H9 (cell line): ENCODE data around the gene CHD9NB. TPM values are rescaled to one million over a fixed set of nuclear protein-coding genes. Genes with fewer than 3 reads are reported as not detected.

ENCODE experiments used
- DNase-seq: peaks from one replicate; pipeline ENCODE4 v3.0.0-alpha.2; 2017
- H2AFZ ChIP-seq: one replicate; pipeline ENCODE4 v1.6.1; 2013; ENCODE audit warnings: mild to moderate bottlenecking, low read length, control low read depth, moderate library complexity
- H2AK5ac ChIP-seq: 2 replicates; pipeline ENCODE4 v1.6.1; 2013; ENCODE audit warnings: low read length, control low read depth, mixed read lengths; ENCODE audit not compliant: insufficient read length
- H2BK120ac ChIP-seq: one replicate; pipeline ENCODE4 v1.6.1; 2013; ENCODE audit warnings: low read depth, mild to moderate bottlenecking, low read length, control low read depth, inconsistent platforms; ENCODE audit not compliant: poor library complexity, severe bottlenecking
- H2BK12ac ChIP-seq: 2 replicates; pipeline ENCODE4 v1.6.1; 2013; ENCODE audit warnings: low read length, control low read depth, mixed read lengths, low read depth; ENCODE audit not compliant: insufficient read length
- H2BK15ac ChIP-seq: 2 replicates; pipeline ENCODE4 v1.6.1; 2013; ENCODE audit warnings: low read depth, low read length, control low read depth
- H2BK20ac ChIP-seq: one replicate; pipeline ENCODE4 v1.6.1; 2013; ENCODE audit warnings: low read depth, mild to moderate bottlenecking, low read length, control low read depth, inconsistent platforms; ENCODE audit not compliant: poor library complexity, severe bottlenecking
- H2BK5ac ChIP-seq: 2 replicates; pipeline ENCODE4 v1.6.1; 2013; ENCODE audit warnings: low read length, control low read depth, mixed read lengths; ENCODE audit not compliant: insufficient read length
- H3K14ac ChIP-seq: 2 replicates; pipeline ENCODE4 v1.6.1; 2013; ENCODE audit warnings: low read length, control low read depth; ENCODE audit not compliant: insufficient read depth
- H3K18ac ChIP-seq: 2 replicates; pipeline ENCODE4 v1.6.1; 2013; ENCODE audit warnings: low read depth, mild to moderate bottlenecking, mixed read lengths, low read length, control low read depth; ENCODE audit not compliant: insufficient read length
- H3K23ac ChIP-seq: 2 replicates; pipeline ENCODE4 v1.6.1; 2013; ENCODE audit warnings: low read length, control low read depth, mixed read lengths, low read depth; ENCODE audit not compliant: insufficient read length
- H3K23me2 ChIP-seq: 2 replicates; pipeline ENCODE4 v1.6.1; 2013; ENCODE audit warnings: low read depth, mild to moderate bottlenecking, mixed read lengths, low read length, control low read depth; ENCODE audit not compliant: insufficient read length, poor library complexity, severe bottlenecking
- H3K27ac ChIP-seq: 2 replicates; pipeline ENCODE4 v1.5.1; 2013; ENCODE audit warnings: low read length, control low read depth, mixed read lengths, low read depth; ENCODE audit not compliant: insufficient read length
- H3K27me3 ChIP-seq: 2 replicates; pipeline ENCODE4 v1.6.1; 2013; ENCODE audit warnings: low read length, control low read depth, inconsistent platforms; ENCODE audit not compliant: insufficient read depth
- H3K4ac ChIP-seq: 2 replicates; pipeline ENCODE4 v1.6.1; 2013; ENCODE audit warnings: low read depth, mild to moderate bottlenecking, control low read depth, inconsistent platforms, low read length, moderate library complexity
- H3K4me1 ChIP-seq: 2 replicates; pipeline ENCODE4 v1.6.1; 2013; ENCODE audit warnings: low read length, control low read depth, inconsistent platforms; ENCODE audit not compliant: insufficient read depth
- H3K4me2 ChIP-seq: 2 replicates; pipeline ENCODE4 v1.6.1; 2013; ENCODE audit warnings: low read length, control low read depth, mixed read lengths; ENCODE audit not compliant: insufficient read length, insufficient read depth
- H3K56ac ChIP-seq: 2 replicates; pipeline ENCODE4 v1.6.1; 2013; ENCODE audit warnings: low read depth, mild to moderate bottlenecking, mixed read lengths, low read length, control low read depth; ENCODE audit not compliant: insufficient read length
- H3K79me1 ChIP-seq: 2 replicates; pipeline ENCODE4 v1.6.1; 2013; ENCODE audit warnings: low read depth, mild to moderate bottlenecking, moderate library complexity, low read length, control low read depth, inconsistent platforms; ENCODE audit not compliant: insufficient read depth, poor library complexity, severe bottlenecking
- H3K79me2 ChIP-seq: 2 replicates; pipeline ENCODE4 v1.6.1; 2013; ENCODE audit warnings: low read length, control low read depth, inconsistent platforms; ENCODE audit not compliant: insufficient read depth
- H3K9ac ChIP-seq: 2 replicates; pipeline ENCODE4 v1.6.1; 2013; ENCODE audit warnings: low read length, control low read depth, mixed read lengths; ENCODE audit not compliant: insufficient read length; ENCODE audit errors: extremely low read depth
- H3K9me3 ChIP-seq: one replicate; pipeline ENCODE4 v1.6.1; 2013; ENCODE audit warnings: low read depth, low read length, inconsistent platforms; ENCODE audit not compliant: control insufficient read depth
- H3T11ph ChIP-seq: one replicate; pipeline ENCODE4 v1.6.1; 2013; ENCODE audit warnings: mild to moderate bottlenecking, low read length, control low read depth, inconsistent platforms
- H4K20me1 ChIP-seq: one replicate; pipeline ENCODE4 v1.6.1; 2013; ENCODE audit not compliant: control insufficient read depth, insufficient read length, insufficient read depth
- H4K5ac ChIP-seq: 2 replicates; pipeline ENCODE4 v1.6.1; 2013; ENCODE audit warnings: low read depth, mild to moderate bottlenecking, mixed read lengths, low read length, control low read depth; ENCODE audit not compliant: insufficient read length
- H4K8ac ChIP-seq: replicated peaks from 2 replicates; pipeline ENCODE4 v1.6.1; 2013; ENCODE audit warnings: low read length, control low read depth, mixed read lengths, low read depth; ENCODE audit not compliant: insufficient read length
- H4K91ac ChIP-seq: 2 replicates; pipeline ENCODE4 v1.6.1; 2013; ENCODE audit warnings: low read depth, mild to moderate bottlenecking, moderate library complexity, mixed read lengths, low read length, control low read depth; ENCODE audit not compliant: insufficient read length
- H3K27ac Mint-ChIP-seq, 3 experiments: 2 replicates in 2 of 3; 3 replicates in 1 of 3; pipeline ENCODE4 v1.8.0; 2020 to 2021; ENCODE audit warnings: mixed read lengths in 3 of 3, mild to moderate bottlenecking in 1 of 3, moderate library complexity in 1 of 3
- H3K27me3 Mint-ChIP-seq: 2 replicates; pipeline ENCODE4 v1.8.0; 2021; ENCODE audit warnings: low read depth, mild to moderate bottlenecking, moderate library complexity, mixed read lengths
- H3K36me3 Mint-ChIP-seq, 3 experiments: 2 replicates in 2 of 3; 3 replicates in 1 of 3; pipeline ENCODE4 v1.8.0; 2020 to 2021; ENCODE audit warnings: low read depth in 3 of 3, mixed read lengths in 3 of 3; ENCODE audit not compliant: insufficient read depth in 1 of 3
- H3K4me1 Mint-ChIP-seq, 2 experiments: 2 replicates each; pipeline ENCODE4 v1.8.0; 2020; ENCODE audit warnings: mixed read lengths in 2 of 2
- H3K4me3 Mint-ChIP-seq, 2 experiments: 2 replicates in 1 of 2; 3 replicates in 1 of 2; pipeline ENCODE4 v1.8.0; 2020 to 2021; ENCODE audit warnings: mild to moderate bottlenecking in 2 of 2, mixed read lengths in 2 of 2, moderate library complexity in 1 of 2
- H3K9me3 Mint-ChIP-seq, 2 experiments: 2 replicates in 1 of 2; 3 replicates in 1 of 2; pipeline ENCODE4 v1.8.0; 2020; ENCODE audit warnings: mild to moderate bottlenecking in 2 of 2, mixed read lengths in 2 of 2, moderate library complexity in 1 of 2
- CTCF ChIP-seq: fragments of 200-600 bp; sonication (generic); conservative IDR thresholded peaks from 3 replicates; pipeline ENCODE4 v1.8.0; 2021; ENCODE audit warnings: antibody characterized with exemption, mild to moderate bottlenecking
- WGBS: extraction: QIAGEN DNeasy Blood & Tissue Kit; methylation state at CpG from one replicate; pipeline ENCODE4 v1.1.7; 2013; ENCODE audit warnings: missing lambda C conversion rate, low lambda C conversion rate, mixed read lengths; ENCODE audit not compliant: insufficient read length; ENCODE audit errors: extremely low coverage; 5-methylcytosine and 5-hydroxymethylcytosine counted together
- total RNA-seq: library from RNA; stranded (reverse); gene quantifications from 2 replicates; pipeline ENCODE4 v1.2.1, GENCODE V29; 2021

The CHD9NB gene
- total RNA-seq, 1 experiment from 2014 or later, result 3.3 TPM

DNA sequence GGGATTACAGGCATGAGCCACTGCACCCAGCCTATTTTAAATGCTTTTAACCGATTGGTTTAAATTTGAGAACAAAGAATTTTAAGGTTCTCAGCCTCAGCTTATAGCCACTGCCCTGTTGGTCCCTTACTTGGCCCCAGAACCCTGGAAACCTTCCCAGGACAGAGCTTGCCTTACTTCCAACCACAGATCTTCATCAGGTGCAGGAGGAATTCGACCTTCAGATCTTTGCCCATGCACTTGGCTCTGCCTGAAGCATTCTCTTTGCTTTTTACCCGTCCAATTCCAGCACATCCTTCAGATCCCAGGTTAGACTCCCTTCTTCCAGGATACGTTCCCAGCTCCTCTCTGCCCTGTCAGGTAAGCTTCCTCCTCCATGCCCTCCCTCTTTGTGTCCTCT, 29.8 kb upstream of the CHD9NB start:
- H3K27ac ChIP-seq, result no peak overlapping the region
- peaks cover 19% of the 10 kb centered on the region; the same call in 1 of the 2 replicates for H3K4me1 ChIP-seq
- no peak overlapping the region for H3K56ac ChIP-seq
- H4K91ac ChIP-seq, result no peak overlapping the region
- H3K14ac ChIP-seq, result no peak overlapping the region
- no peaks in the 10 kb centered on the region for H3K27me3 ChIP-seq
- Mint-ChIP-seq H3K4me3 (no peak overlapping the region), H3K9me3 (peaks cover 7 to 8% of the 10 kb centered on the region in 2 experiments; a peak in 3 of 5 replicates), H3K36me3 (peaks cover 9 to 21% (median 20%) of the 10 kb centered on the region in 3 experiments), H3K4me1 (peaks cover 71 to 75% of the 10 kb centered on the region in 2 experiments), H3K27me3 (no peaks in the 10 kb centered on the region), H3K27ac (peak overlapping the region in 1 of 3 experiments; percentile 24; a peak in 3 of 7 replicates)
- H2BK120ac ChIP-seq, result no peak overlapping the region
- H3K9me3 ChIP-seq, result no peaks in the 10 kb centered on the region
- H3K18ac ChIP-seq, result no peak overlapping the region
- no peaks in the 10 kb centered on the region for H4K20me1 ChIP-seq
- no peak overlapping the region for H3K4me2 ChIP-seq
- no peak overlapping the region for H4K5ac ChIP-seq
- DNase-seq, result no peak
- no CpG with 5 or more reads among the region's 4 CpGs for WGBS
- no peak overlapping the region for H2BK15ac ChIP-seq
- no peak overlapping the region for H2BK20ac ChIP-seq
- H3T11ph ChIP-seq, result no peak overlapping the region
- H3K23ac ChIP-seq, result no peak overlapping the region
- no peaks in the 10 kb centered on the region for H3K79me1 ChIP-seq
- no peaks in the 10 kb centered on the region for H3K23me2 ChIP-seq
- H2BK12ac ChIP-seq, result no peak overlapping the region
- H3K79me2 ChIP-seq, result no peaks in the 10 kb centered on the region
- H3K9ac ChIP-seq, result no peak overlapping the region
- no peak overlapping the region for H2AFZ ChIP-seq
- no peak overlapping the region for H2AK5ac ChIP-seq
- H4K8ac ChIP-seq, result no peak overlapping the region
- no peak overlapping the region for H3K4ac ChIP-seq
- no peak overlapping the region for H2BK5ac ChIP-seq
- no peak for TF ChIP-seq CTCF
